ENCODE measurements around the gene PEMT.

DNA sequence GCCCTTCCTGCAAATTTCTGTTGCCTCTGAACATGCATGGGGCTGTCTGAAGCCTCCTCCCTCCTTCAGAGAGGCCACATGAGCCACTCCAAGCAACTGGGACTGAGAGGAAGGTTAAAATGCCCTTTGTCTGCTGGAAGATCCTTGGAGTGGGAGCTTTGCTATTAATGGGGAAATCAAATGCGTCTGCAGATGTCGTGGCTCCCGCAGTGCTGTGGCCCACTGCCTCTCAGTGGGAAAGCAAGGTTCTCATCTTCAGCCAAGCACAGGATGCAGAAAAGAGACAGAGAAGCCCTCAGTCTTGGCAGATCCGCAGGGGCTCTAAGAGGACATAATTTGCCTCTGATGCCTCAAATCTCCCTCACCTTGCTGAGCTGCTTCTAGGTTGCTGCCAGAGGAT, 34.8 kb downstream of the PEMT start:
- no peak for TF ChIP-seq POLR2AphosphoS5 (IDR thresholded peaks at IDR 0.05; ENCODE audit: borderline replicate concordance, low read depth, low read length)
- no peak for TF ChIP-seq EZH2 (IDR thresholded peaks at IDR 0.05)

All from SK-N-MC (cell line).